A673 (cell line): ENCODE results near the gene TFAP2C. TPM values are rescaled to one million over a fixed set of nuclear protein-coding genes. Genes with fewer than 3 reads are reported as not detected.

Source experiments
- BruUV-seq: library from RNA; stranded (reverse); fragments of 400-500 nt; replicated peaks from 2 replicates; lab custom pipeline; 2021; lab: Mats Ljungman, UMichigan
- CTCF ChIA-PET: fragments of 300-600 bp; sonication (Branson Sonifier 250); formaldehyde crosslinking; loops from one replicate; lab custom pipeline; 2022; ENCODE audit warnings: antibody characterized with exemption; lab: Charles Lee
- POLR2A ChIA-PET: fragments of 300-600 bp; sonication (Branson Sonifier 250); formaldehyde crosslinking; loops from one replicate; lab custom pipeline; 2022; ENCODE audit warnings: antibody characterized with exemption; ENCODE audit not compliant: low non-redundant PET; lab: Charles Lee
- DNase-seq: peaks from one replicate; pipeline ENCODE4 v3.0.0-alpha.2; 2015; ENCODE audit warnings: low spot score
- H3K27ac ChIP-seq: fragments of 200-600 bp; sonication (generic); 2 replicates; pipeline ENCODE4 v1.5.1; 2016; ENCODE audit warnings: mixed run types, low read depth, mild to moderate bottlenecking, mixed read lengths, antibody characterized with exemption, low read length; ENCODE audit not compliant: poor library complexity, severe bottlenecking
- H3K27me3 ChIP-seq: fragments of 200-600 bp; sonication (generic); replicated peaks from 2 replicates; pipeline ENCODE4 v1.6.1; 2017; ENCODE audit warnings: mixed run types, low read depth, mild to moderate bottlenecking, mixed read lengths, antibody characterized with exemption, low read length; ENCODE audit not compliant: insufficient read depth, poor library complexity
- H3K36me3 ChIP-seq: fragments of 200-600 bp; sonication (generic); 2 replicates; pipeline ENCODE4 v1.6.1; 2016; ENCODE audit warnings: mixed run types, mild to moderate bottlenecking, mixed read lengths, antibody characterized with exemption, low read length; ENCODE audit not compliant: insufficient read depth, poor library complexity, severe bottlenecking
- H3K4me1 ChIP-seq: fragments of 200-600 bp; sonication (generic); 2 replicates; pipeline ENCODE4 v1.6.1; 2017; ENCODE audit warnings: mixed run types, mild to moderate bottlenecking, mixed read lengths, antibody characterized with exemption, low read length; ENCODE audit not compliant: insufficient read depth, poor library complexity, severe bottlenecking
- H3K4me3 ChIP-seq: fragments of 200-600 bp; sonication (generic); 2 replicates; pipeline ENCODE4 v1.5.1; 2016; ENCODE audit warnings: low read depth, mixed run types, mild to moderate bottlenecking, mixed read lengths, low read length; ENCODE audit not compliant: poor library complexity, severe bottlenecking
- H3K9me3 ChIP-seq: fragments of 200-600 bp; sonication (generic); 2 replicates; pipeline ENCODE4 v1.6.1; 2016; ENCODE audit warnings: mixed run types, low read depth, mild to moderate bottlenecking, mixed read lengths, antibody characterized with exemption, low read length; ENCODE audit not compliant: poor library complexity, severe bottlenecking
- EZH2 ChIP-seq: fragments of 200-600 bp; sonication (generic); IDR thresholded peaks from 2 replicates; pipeline ENCODE4 v1.6.1; 2017; ENCODE audit warnings: borderline replicate concordance, low read depth, mild to moderate bottlenecking, mixed read lengths, antibody characterized with exemption, low read length; ENCODE audit not compliant: poor library complexity, severe bottlenecking
- intact Hi-C: fragments of 100-400 bp; cut with micrococcal nuclease; formaldehyde crosslinking; loops from one replicate; pipeline ENCODE4 v1.10.0; 2022; ENCODE audit not compliant: unreplicated experiment
- total RNA-seq: library from RNA; stranded (reverse); gene quantifications from 2 replicates; pipeline ENCODE4 v1.2.3, GENCODE V29; 2021
- TF ChIP-seq, protein P1 (sequence below): fragments of 300-800, 200-600 bp; sonication (generic); conservative IDR thresholded peaks from 2 replicates; pipeline ENCODE4 v1.5.1; 2017; ENCODE audit warnings: low read depth, mild to moderate bottlenecking, antibody characterized with exemption, low read length, moderate library complexity, mixed read lengths

TFAP2C gene
- total RNA-seq, 1 experiment from 2014 or later = 0.11 TPM

DNA sequence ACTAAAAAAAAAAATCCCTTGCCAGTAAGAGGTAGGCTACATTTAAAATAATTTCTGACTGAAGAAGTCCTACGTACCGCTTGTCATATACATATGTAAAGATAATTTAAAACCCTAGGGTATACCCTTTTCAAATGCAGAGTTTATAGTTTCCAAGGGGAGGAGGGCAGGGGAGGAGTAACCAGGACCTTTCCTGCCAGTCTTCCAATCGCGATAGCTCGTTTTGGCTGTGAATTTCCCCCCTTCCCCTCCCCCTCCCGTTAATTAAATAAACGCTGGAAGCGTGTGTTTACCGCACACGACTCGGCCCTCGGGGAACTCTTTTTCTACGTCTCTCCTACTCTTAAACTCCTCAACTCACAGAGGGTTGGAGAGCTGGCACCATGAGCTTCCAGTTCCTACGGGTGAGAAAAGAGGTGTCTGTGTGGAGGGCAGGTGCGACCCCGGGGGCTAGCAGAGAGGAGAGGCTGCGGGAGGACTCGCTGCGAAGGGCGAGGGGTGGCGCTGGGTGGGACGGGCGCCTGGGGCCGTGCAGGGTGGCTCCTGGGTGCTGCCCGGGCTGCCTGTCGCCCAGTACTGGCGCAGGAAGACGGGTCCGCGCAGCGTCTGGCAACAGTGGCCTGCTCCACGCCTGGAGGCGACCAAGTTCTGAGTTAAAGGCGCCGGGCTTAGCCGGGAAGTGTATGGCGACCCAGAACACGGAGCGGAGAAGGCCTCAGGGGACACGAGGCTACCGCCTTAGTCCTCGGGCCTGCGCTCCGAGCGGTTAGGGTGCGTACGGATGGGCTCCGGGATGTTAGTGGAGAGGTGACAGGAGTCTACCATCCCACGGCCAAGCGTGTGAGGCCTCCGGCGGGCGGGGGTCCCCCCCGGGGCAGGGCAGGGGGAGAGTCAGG, 4.1 kb upstream of the TFAP2C start:
- POLR2A ChIA-PET = no interaction called here
- no peak overlapping the region for H3K27ac ChIP-seq
- CTCF ChIA-PET = interaction anchor here (0.6 kb wide), 1 partner anchor 433 kb away, joined by 4 read pairs; no protein-coding TSS in a partner anchor
- H3K9me3 ChIP-seq = no peaks in the 10 kb centered on the region
- intact Hi-C loops = loop anchor here (5.0 kb wide), 1 partner anchor 73 kb away; no protein-coding TSS in a partner anchor
- H3K36me3 ChIP-seq = no peaks in the 10 kb centered on the region
- TF ChIP-seq, protein P1, sequence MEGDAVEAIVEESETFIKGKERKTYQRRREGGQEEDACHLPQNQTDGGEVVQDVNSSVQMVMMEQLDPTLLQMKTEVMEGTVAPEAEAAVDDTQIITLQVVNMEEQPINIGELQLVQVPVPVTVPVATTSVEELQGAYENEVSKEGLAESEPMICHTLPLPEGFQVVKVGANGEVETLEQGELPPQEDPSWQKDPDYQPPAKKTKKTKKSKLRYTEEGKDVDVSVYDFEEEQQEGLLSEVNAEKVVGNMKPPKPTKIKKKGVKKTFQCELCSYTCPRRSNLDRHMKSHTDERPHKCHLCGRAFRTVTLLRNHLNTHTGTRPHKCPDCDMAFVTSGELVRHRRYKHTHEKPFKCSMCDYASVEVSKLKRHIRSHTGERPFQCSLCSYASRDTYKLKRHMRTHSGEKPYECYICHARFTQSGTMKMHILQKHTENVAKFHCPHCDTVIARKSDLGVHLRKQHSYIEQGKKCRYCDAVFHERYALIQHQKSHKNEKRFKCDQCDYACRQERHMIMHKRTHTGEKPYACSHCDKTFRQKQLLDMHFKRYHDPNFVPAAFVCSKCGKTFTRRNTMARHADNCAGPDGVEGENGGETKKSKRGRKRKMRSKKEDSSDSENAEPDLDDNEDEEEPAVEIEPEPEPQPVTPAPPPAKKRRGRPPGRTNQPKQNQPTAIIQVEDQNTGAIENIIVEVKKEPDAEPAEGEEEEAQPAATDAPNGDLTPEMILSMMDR = no peak
- TF ChIP-seq EZH2 = peak; percentile 33
- H3K4me3 ChIP-seq = no peak overlapping the region
- peaks cover 12% of the 10 kb centered on the region for H3K4me1 ChIP-seq
- peaks cover 60% of the 10 kb centered on the region for H3K27me3 ChIP-seq
- no TSS peak for BruUV-seq
- DNase-seq = no peak

DNA sequence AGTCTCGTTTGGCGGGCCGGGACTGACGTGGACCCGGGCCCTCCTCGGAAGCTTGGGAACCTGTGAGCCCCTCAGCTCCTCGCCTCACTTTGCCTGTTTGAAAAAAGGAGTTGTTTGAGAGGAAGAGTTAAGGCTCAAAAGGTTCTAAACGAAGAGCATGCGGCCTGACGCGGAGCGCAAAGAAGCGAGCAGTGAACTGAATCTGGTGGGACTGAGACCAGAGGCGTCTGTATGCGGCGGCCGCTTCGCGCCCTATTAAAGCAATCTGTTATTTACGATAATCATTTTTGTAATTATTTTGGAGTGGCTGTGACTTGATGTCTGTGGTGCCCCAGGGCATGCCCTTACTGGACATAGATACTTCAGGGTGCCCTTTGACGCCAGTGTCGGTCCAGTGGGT, 3.3 kb upstream of the TFAP2C start:
- DNase-seq = no peak
- CTCF ChIA-PET = no interaction called here
- Histone ChIP-seq H3K27ac (no peak overlapping the region), H3K36me3 (no peaks in the 10 kb centered on the region), H3K27me3 (peaks cover 68% of the 10 kb centered on the region), H3K9me3 (no peaks in the 10 kb centered on the region), H3K4me3 (no peak overlapping the region), H3K4me1 (peaks cover 13% of the 10 kb centered on the region)
- intact Hi-C loops = loop anchor here (5.0 kb wide), 1 partner anchor 74 kb away; no protein-coding TSS in a partner anchor
- POLR2A ChIA-PET = no interaction called here
- TF ChIP-seq EZH2 = no peak
- TF ChIP-seq, protein P1 = no peak
- BruUV-seq = no TSS peak

DNA sequence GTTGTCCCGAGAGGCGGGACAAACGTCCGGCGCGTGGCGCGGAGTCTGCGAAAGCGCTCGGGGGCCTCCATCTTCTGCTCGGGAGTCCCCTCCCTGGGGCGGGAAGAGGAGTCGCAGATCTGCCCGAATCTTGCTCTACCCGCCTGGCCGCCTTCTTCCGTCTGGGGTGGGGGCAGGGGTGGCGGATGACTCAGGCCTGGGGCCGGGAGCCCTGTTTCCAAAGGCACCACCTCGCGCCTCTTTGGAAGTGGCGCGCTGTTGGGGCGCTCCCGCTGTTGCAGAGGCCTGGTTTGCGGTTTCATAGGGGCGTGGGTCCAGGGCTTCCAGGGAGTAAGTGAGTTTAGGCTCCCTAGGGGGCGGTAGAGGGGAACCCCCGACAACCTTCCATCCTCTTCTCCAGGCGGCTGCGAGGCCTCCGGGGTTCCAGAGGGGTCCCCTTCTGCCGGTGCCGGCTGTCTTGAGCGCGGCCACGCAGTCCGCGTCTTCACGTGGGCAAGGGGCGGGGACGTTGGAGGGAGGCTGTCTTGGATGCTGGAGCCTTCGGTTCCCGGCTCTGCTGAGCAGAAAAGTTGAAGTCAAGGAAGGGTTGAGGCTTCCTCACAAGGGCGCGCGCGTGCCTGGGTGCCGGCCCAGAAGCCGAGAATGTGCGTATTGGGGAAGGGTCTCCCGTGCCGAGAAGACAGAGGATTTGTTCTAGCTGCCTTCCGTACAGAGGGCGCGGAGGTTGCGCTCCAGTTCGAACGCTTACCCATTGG, 2.6 kb upstream of the TFAP2C start:
- BruUV-seq = no TSS peak
- intact Hi-C loops = loop anchor here (5.0 kb wide), 1 partner anchor 74 kb away; no protein-coding TSS in a partner anchor
- H3K27me3 ChIP-seq = peaks cover 75% of the 10 kb centered on the region

More for the DNA sequence above, 2.6 kb upstream of the TFAP2C start:
- Histone ChIP-seq H3K27ac (no peak overlapping the region), H3K4me3 (no peak overlapping the region), H3K4me1 (peaks cover 13% of the 10 kb centered on the region), H3K36me3 (no peaks in the 10 kb centered on the region), H3K9me3 (no peaks in the 10 kb centered on the region)
- CTCF ChIA-PET = no interaction called here
- peak; percentile 16 for TF ChIP-seq EZH2
- TF ChIP-seq, protein P1 = peak; percentile 63
- peak; percentile 53 for DNase-seq
- POLR2A ChIA-PET = no interaction called here
